Heart right ventricle (tissue), 16 donors: Measurements from ENCODE around the gene MCFD2. TPM values are rescaled to one million over a fixed set of nuclear protein-coding genes. Genes with fewer than 3 reads are reported as not detected.

Experiments used
- ATAC-seq, 8 donors: fragments of 200-7000 bp; cut with Tn5 transposase; one replicate each; pipeline ENCODE4 v1.9.1; 2020; ENCODE audit warnings: mild to moderate bottlenecking in 8 of 8, moderate library complexity in 8 of 8, moderate number of reproducible peaks in 1 of 8
- DNase-seq, 2 donors: peaks; one replicate each; pipeline ENCODE4 v3.0.0-alpha.2; 2020
- H3K27ac ChIP-seq, 10 donors: fragments of 200-600 bp; sonication (generic) in 2 of 10; one replicate each; pipeline versions ENCODE4 v1.5.0 to v1.8.0; 2020 to 2022; ENCODE audit warnings: mild to moderate bottlenecking in 3 of 10
- H3K27me3 ChIP-seq, 7 donors: fragments of 200-600 bp; one replicate each; pipeline ENCODE4 v1.8.0; 2021 to 2022; ENCODE audit warnings: mild to moderate bottlenecking in 2 of 7
- H3K36me3 ChIP-seq, 9 donors: fragments of 200-600 bp; sonication (generic) in 1 of 9; one replicate each; pipeline versions ENCODE4 v1.5.0 to v1.8.0; 2020 to 2022; ENCODE audit warnings: mild to moderate bottlenecking in 2 of 9
- H3K4me1 ChIP-seq, 9 donors: fragments of 200-600 bp; sonication (generic) in 1 of 9; one replicate each; pipeline versions ENCODE4 v1.5.0 to v1.8.0; 2020 to 2022; ENCODE audit warnings: mild to moderate bottlenecking in 4 of 9
- H3K4me3 ChIP-seq, 10 donors: fragments of 200-600 bp; sonication (generic) in 2 of 10; one replicate each; pipeline versions ENCODE4 v1.5.0 to v1.8.0; 2020 to 2022; ENCODE audit warnings: mild to moderate bottlenecking in 7 of 10, moderate library complexity in 2 of 10
- H3K9me3 ChIP-seq, 11 donors: fragments of 200-600 bp in 10 of 11; sonication (generic) in 2 of 11; one replicate each; pipeline versions ENCODE4 v1.5.0 to v1.8.0; 2013 to 2022; ENCODE audit warnings: mild to moderate bottlenecking in 2 of 11, control low read depth in 1 of 11, moderate library complexity in 1 of 11
- CTCF ChIP-seq, 9 donors: fragments of 200-600 bp; sonication (generic) in 2 of 9; IDR thresholded peaks; one replicate each; pipeline versions ENCODE4 v1.5.0 to v1.8.0; 2021 to 2022; ENCODE audit warnings: antibody characterized with exemption in 9 of 9, mild to moderate bottlenecking in 5 of 9, moderate library complexity in 1 of 9
- WGBS, 2 donors: extraction: QIAGEN DNeasy Blood & Tissue Kit; methylation state at CpG; one replicate each; pipeline ENCODE4 v1.1.7; 2013; ENCODE audit warnings: inconsistent platforms in 1 of 2; 5-methylcytosine and 5-hydroxymethylcytosine counted together
- intact Hi-C, 10 donors: fragments of 100-400 bp; cut with DNase I; formaldehyde crosslinking; loops; one replicate each; pipeline versions ENCODE4 v1.11.1 to v1.14.2; 2022
- polyA plus RNA-seq, 2 donors: library from polyadenylated mRNA; stranded (reverse); fragments of 200-250 nt; gene quantifications; one replicate each; pipeline ENCODE4 v1.2.3, GENCODE V29; 2013
- total RNA-seq, 10 donors: library from RNA; stranded (reverse); fragmentation: NEBNext Ultra II Directional in 3 of 10; extraction: Animal tissue kit (Norgen Biotek cat#: 25700) in 3 of 10; gene quantifications; one replicate each; pipeline versions ENCODE4 v1.2.1 to v1.2.4, GENCODE V29; 2021 to 2023
- donor health status: Arrhythmogenic right ventricular cardiomyopathy.
- donor health status: ischemic (EF 13 %, LVEDD 7.1; RV severe dilation, severe dysfunction).
- donor health status: healthy with polysubstance abuse.
- donor health status: DM: no; HTN: yes; CAD: no.
- donor health status: DM: no; HTN: no; CAD: no.
- donor health status: ischemic (EF 25% LVEDD 6.9; RV normal size, moderate dysfunction).
- donor health status: ischemic (EF 25% LVEDD 5.7; RV mildly dilated, moderate dysfunction).
- donor health status: healthy.
- donor health status: DM: yes; HTN: yes; CAD: no.
- donor health status: Ischemic cardiomyopathy.
- donor health status: ischemic (EF 35%, LVEDD 5.7; RV mildly dilated, moderate dysfunction).
- donor health status: nonischemic (EF 11% LVEDD 7.7; RV severe dilation, severe dysfunction).
- donor health status: DM: yes; HTN: yes; CAD: no.
- donor health status: PGD.
- donor health status: ischemic (EF 29% LVEDD 5.4; RV normal size, mild dysfunction).
- donor health status: nonischemic (EF 23%, LVEDD 6.1; RV moderate dilation, normal function).

Gene MCFD2
- total and polyA plus RNA-seq, 12 donors, result 13.2 to 88.4 (median 53.2) TPM

- H3K27ac ChIP-seq, result peak overlapping the region; percentile 78 to 96 (median 90)
- intact Hi-C loops, result no loop called here
- ATAC-seq (peak in 5 of 8 donors; percentile 1 to 33 (median 5)), DNase-seq (no peak)
- WGBS, 2 donors, result 65 to 67% methylated on average over 13 of the region's 13 CpGs
- H3K27me3 ChIP-seq, result no peaks in the 10 kb centered on the region
- H3K4me1 ChIP-seq, result peaks cover 0 to 37% (median 23%) of the 10 kb centered on the region in 9 donors
- no peaks in the 10 kb centered on the region for H3K36me3 ChIP-seq
- H3K4me3 ChIP-seq, result peak overlapping the region in 8 of 10 donors; percentile 70 to 96 (median 92)
- H3K9me3 ChIP-seq, result no peaks in the 10 kb centered on the region
- TF ChIP-seq CTCF (IDR thresholded peaks at IDR 0.05), result no peak
Observed at GRCh38 chr2:46939626-46940359, 24.2 kb upstream of the MCFD2 start.

GRCh38 chr2:46937471-46937901 lies 21.9 kb upstream of the MCFD2 start:
- no peaks in the 10 kb centered on the region for H3K36me3 ChIP-seq
- no peaks in the 10 kb centered on the region for H3K27me3 ChIP-seq
- H3K4me3 ChIP-seq, result no peak overlapping the region
- H3K4me1 ChIP-seq, result peaks cover 0 to 24% (median 19%) of the 10 kb centered on the region in 9 donors
- H3K27ac ChIP-seq, result peak overlapping the region in 1 of 10 donors; percentile 36
- TF ChIP-seq CTCF (IDR thresholded peaks at IDR 0.05), result peak in 8 of 9 donors; percentile 6 to 41 (median 29)
- DNase-seq (no peak), ATAC-seq (no peak)
- intact Hi-C loops, result no loop called here
- H3K9me3 ChIP-seq, result no peaks in the 10 kb centered on the region
- 62 to 77% methylated on average over 4 of the region's 4 CpGs for WGBS, 2 donors

- H3K9me3 ChIP-seq, result no peaks in the 10 kb centered on the region
- H3K4me3 ChIP-seq, result no peak overlapping the region
- 95 to 97% methylated on average over 5 of the region's 5 CpGs for WGBS, 2 donors
- H3K27ac ChIP-seq, result no peak overlapping the region
- no peak for ATAC-seq
- no peak for DNase-seq
- intact Hi-C loops, result no loop called here
- TF ChIP-seq CTCF (IDR thresholded peaks at IDR 0.05), result no peak
- peaks cover 0 to 19% (median 11%) of the 10 kb centered on the region in 9 donors for H3K4me1 ChIP-seq
- no peaks in the 10 kb centered on the region for H3K36me3 ChIP-seq
- no peaks in the 10 kb centered on the region for H3K27me3 ChIP-seq
Observed at GRCh38 chr2:46936566-46936965, 21.0 kb upstream of the MCFD2 start.

- no peak overlapping the region for H3K27ac ChIP-seq
- ATAC-seq (no peak), DNase-seq (no peak)
- H3K27me3 ChIP-seq, result no peaks in the 10 kb centered on the region
- TF ChIP-seq CTCF (IDR thresholded peaks at IDR 0.05), result no peak
- no peak overlapping the region for H3K4me3 ChIP-seq
- peaks cover 0 to 14% (median 6%) of the 10 kb centered on the region in 9 donors for H3K4me1 ChIP-seq
- 89 to 93% methylated on average over 5 of the region's 5 CpGs for WGBS, 2 donors
- no peaks in the 10 kb centered on the region for H3K36me3 ChIP-seq
- intact Hi-C loops, result no loop called here
- H3K9me3 ChIP-seq, result peaks cover 0 to 8% (median 0%) of the 10 kb centered on the region in 11 donors
Observed at GRCh38 chr2:46935071-46935470, 19.5 kb upstream of the MCFD2 start.
